CD8-positive, alpha-beta memory T cell (primary cell): ENCODE measurements around the gene HPN. TPM values are rescaled to one million over a fixed set of nuclear protein-coding genes. Genes with fewer than 3 reads are reported as not detected.

Source experiments
- CTCF ChIA-PET: fragments of 350-600 bp; sonication (Branson Sonifier 250); formaldehyde crosslinking; loops from one replicate; lab custom pipeline; 2021; ENCODE audit warnings: antibody characterized with exemption; lab: Charles Lee
- POLR2A ChIA-PET: fragments of 350-600 bp; sonication (Branson Sonifier 250); formaldehyde crosslinking; loops from one replicate; lab custom pipeline; 2021; ENCODE audit warnings: antibody characterized with exemption; lab: Charles Lee
- DNase-seq, 5 donors: peaks; one replicate each; pipeline versions ENCODE4 v3.0.0 to v3.0.0-alpha.2; 2020 to 2022; ENCODE audit warnings: mixed read lengths in 1 of 5
- H3K27ac ChIP-seq: one replicate; pipeline ENCODE4 v1.7.0; 2013; ENCODE audit warnings: low read depth, mild to moderate bottlenecking, low read length, moderate library complexity
- H3K27me3 ChIP-seq: 2 replicates; pipeline ENCODE4 v1.7.0; 2013; ENCODE audit warnings: low read length, mild to moderate bottlenecking; ENCODE audit not compliant: insufficient read depth, poor library complexity, severe bottlenecking
- H3K36me3 ChIP-seq: 2 replicates; pipeline ENCODE4 v1.7.0; 2013; ENCODE audit warnings: mild to moderate bottlenecking, low read length, moderate library complexity; ENCODE audit not compliant: insufficient read depth
- H3K4me1 ChIP-seq: 2 replicates; pipeline ENCODE4 v1.7.0; 2013; ENCODE audit warnings: mild to moderate bottlenecking, low read length, moderate library complexity; ENCODE audit not compliant: insufficient read depth
- H3K4me3 ChIP-seq: 2 replicates; pipeline ENCODE4 v1.7.0; 2013; ENCODE audit warnings: mild to moderate bottlenecking, low read length
- H3K9me3 ChIP-seq: 2 replicates; pipeline ENCODE4 v1.7.0; 2013; ENCODE audit warnings: mild to moderate bottlenecking, low read length
- H3K27ac Mint-ChIP-seq, 8 donors: one replicate each; pipeline ENCODE4 v1.8.0; 2020 to 2021; ENCODE audit warnings: mixed read lengths in 8 of 8, mild to moderate bottlenecking in 6 of 8, inconsistent platforms in 3 of 8, moderate library complexity in 3 of 8
- H3K27me3 Mint-ChIP-seq, 2 donors: one replicate each; pipeline ENCODE4 v1.8.0; 2020 to 2021; ENCODE audit warnings: mixed read lengths in 2 of 2, mild to moderate bottlenecking in 1 of 2, moderate library complexity in 1 of 2
- H3K36me3 Mint-ChIP-seq, 3 donors: one replicate each; pipeline ENCODE4 v1.8.0; 2020 to 2021; ENCODE audit warnings: mixed read lengths in 3 of 3, inconsistent platforms in 1 of 3, mild to moderate bottlenecking in 1 of 3
- H3K4me1 Mint-ChIP-seq, 3 donors: one replicate each; pipeline ENCODE4 v1.8.0; 2020 to 2021; ENCODE audit warnings: mixed read lengths in 3 of 3, inconsistent platforms in 1 of 3, mild to moderate bottlenecking in 1 of 3
- H3K4me3 Mint-ChIP-seq, 7 donors: one replicate each; pipeline ENCODE4 v1.8.0; 2020 to 2021; ENCODE audit warnings: mixed read lengths in 7 of 7, mild to moderate bottlenecking in 6 of 7, moderate library complexity in 4 of 7, inconsistent platforms in 2 of 7
- H3K9me3 Mint-ChIP-seq, 5 donors: one replicate each; pipeline ENCODE4 v1.8.0; 2020 to 2022; ENCODE audit warnings: mixed read lengths in 5 of 5, mild to moderate bottlenecking in 3 of 5, moderate library complexity in 2 of 5, inconsistent platforms in 1 of 5
- polyA plus RNA-seq: library from polyadenylated mRNA; unstranded; fragments of 300-500 nt; fragmentation: Illumina TruSeq; gene quantifications from one replicate; pipeline ENCODE4 v1.2.3, GENCODE V29; 2021
- total RNA-seq, 2 experiments: library from RNA; stranded (reverse); gene quantifications; one replicate each; pipeline ENCODE4 v1.2.3, GENCODE V29; 2021

HPN gene
- total and polyA plus RNA-seq, 3 experiments from 2014 or later = 0.53 TPM; not detected in 2

- H3K4me3 Mint-ChIP-seq = peak within 1 kb of the TSS in 2 of 7 donors; percentile 32 to 65
- no peaks in the 10 kb centered on the region for H3K9me3 Mint-ChIP-seq
- no peak within 1 kb of the TSS for H3K27ac ChIP-seq
- H3K4me1 ChIP-seq = peaks cover 8% of the 10 kb centered on the region
- peak within 1 kb of the TSS in 3 of 8 donors; percentile 46 to 74 (median 66) for H3K27ac Mint-ChIP-seq
- no peaks in the 10 kb centered on the region for H3K9me3 ChIP-seq
- POLR2A ChIA-PET = no interaction called here
- peaks cover 0 to 2% (median 0%) of the 10 kb centered on the region in 3 donors for H3K36me3 Mint-ChIP-seq
- H3K27me3 ChIP-seq = no peaks in the 10 kb centered on the region
- no peak within 1 kb of the TSS for H3K4me3 ChIP-seq
- H3K36me3 ChIP-seq = no peaks in the 10 kb centered on the region
- H3K27me3 Mint-ChIP-seq = peaks cover 5 to 8% of the 10 kb centered on the region in 2 donors
- H3K4me1 Mint-ChIP-seq = peaks cover 5 to 6% (median 5%) of the 10 kb centered on the region in 3 donors
- CTCF ChIA-PET = interaction anchor here (0.9 to 1.7 kb wide), 10 partner anchors 9 to 159 kb away, joined by 3 to 6 read pairs (median 4); partner anchors contain the start of gene LGI4
- DNase-seq = no peak
These were observed 73.8 kb downstream of the HPN start, which contains the start of gene FXYD3 for GRCh38 chr19:35115177-35115951. FXYD3 (plus strand) TSS chr19:35115823; CDS start chr19:35119377, 3,554 bp downstream.

Other genes with a start within 250 kb of the HPN start
- gene ZNF30, start 114.8 kb upstream of the HPN start, total RNA-seq = 1 to 10 TPM; 6.4 to 7.4 TPM
- gene ZNF30, start 114.8 kb upstream of the HPN start, polyA plus RNA-seq = 6.9 TPM
- gene ZNF792, start 77.5 kb upstream of the HPN start, total RNA-seq = 1 to 10 TPM; 7.4 to 7.5 TPM
- 15.4 TPM for gene ZNF792, start 77.5 kb upstream of the HPN start, polyA plus RNA-seq
- gene GRAMD1A, start 41.4 kb upstream of the HPN start, total RNA-seq = 100 to 1,000 TPM; 205 to 218 TPM
- 51.4 TPM for gene GRAMD1A, start 41.4 kb upstream of the HPN start, polyA plus RNA-seq
- gene SCN1B, start 11.3 kb upstream of the HPN start, total RNA-seq = 1 to 10 TPM; 1.1 to 1.9 TPM
- 1.3 TPM for gene SCN1B, start 11.3 kb upstream of the HPN start, polyA plus RNA-seq
- not detected for gene FXYD3, start 74.1 kb downstream of the HPN start, total RNA-seq
- not detected for gene FXYD3, start 74.1 kb downstream of the HPN start, polyA plus RNA-seq
- gene LGI4, start 93.3 kb downstream of the HPN start, total RNA-seq = under 1 TPM in 1 of 2 experiments, not detected in 1; 0.18 TPM
- not detected for gene LGI4, start 93.3 kb downstream of the HPN start, polyA plus RNA-seq
- not detected for gene FXYD1, start 97.1 kb downstream of the HPN start, total RNA-seq
- gene FXYD1, start 97.1 kb downstream of the HPN start, polyA plus RNA-seq = 0.79 TPM
- 1 to 10 TPM in 1 of 2 experiments, under 1 TPM in 1; 0.60 to 1.0 TPM for gene FXYD7, start 101.5 kb downstream of the HPN start, total RNA-seq
- gene FXYD7, start 101.5 kb downstream of the HPN start, polyA plus RNA-seq = 12.9 TPM
- 100 to 1,000 TPM; 295 TPM for gene FXYD5, start 113.0 kb downstream of the HPN start, total RNA-seq
- gene FXYD5, start 113.0 kb downstream of the HPN start, polyA plus RNA-seq = 560 TPM
- not detected for gene FAM187B, start 187.0 kb downstream of the HPN start, total RNA-seq
- not detected for gene FAM187B, start 187.0 kb downstream of the HPN start, polyA plus RNA-seq
- 10 to 100 TPM; 23.5 to 27.5 TPM for gene LSR, start 207.3 kb downstream of the HPN start, total RNA-seq
- 77.8 TPM for gene LSR, start 207.3 kb downstream of the HPN start, polyA plus RNA-seq
- 100 to 1,000 TPM; 125 to 132 TPM for gene USF2, start 227.2 kb downstream of the HPN start, total RNA-seq
- 9.2 TPM for gene USF2, start 227.2 kb downstream of the HPN start, polyA plus RNA-seq
- under 1 TPM; 0.31 TPM for gene HAMP, start 240.8 kb downstream of the HPN start, total RNA-seq
- gene HAMP, start 240.8 kb downstream of the HPN start, polyA plus RNA-seq = not detected